GM12891 (cell line): Measurements from ENCODE around the gene UFSP2.
A peak's percentile ranks its signal among the peaks of the same experiment; 100 is the strongest.

Experiments
- POLR2AphosphoS5 ChIP-seq: IDR thresholded peaks from 2 replicates; pipeline ENCODE4 v1.6.1; 2011; ENCODE audit warnings: low read depth, low read length, control low read depth
- TAF1 ChIP-seq: IDR thresholded peaks from 2 replicates; pipeline ENCODE4 v1.6.1; 2011; ENCODE audit warnings: low read depth, low read length, control low read depth

- TF ChIP-seq TAF1 (no peak), POLR2AphosphoS5 (peak; percentile 60; the same call in 1 of the 2 replicates)
Measured at GRCh38 chr4:185378264-185378663, 47.5 kb downstream of the UFSP2 start.
